Smooth muscle cell (in vitro differentiated cells): Measurements from ENCODE around the gene SECISBP2L. TPM values are rescaled to one million over a fixed set of nuclear protein-coding genes. Genes with fewer than 3 reads are reported as not detected.

ENCODE experiments used
- DNase-seq: peaks from one replicate; lab custom pipeline; 2025; ENCODE audit not compliant: unreplicated experiment; lab: John Stamatoyannopoulos, UW
- H2AFZ ChIP-seq: fragments of 200-600 bp; sonication (generic); 2 replicates; pipeline ENCODE4 v1.6.0; 2016; ENCODE audit warnings: antibody characterized with exemption, low read depth, mild to moderate bottlenecking
- H3F3A ChIP-seq: fragments of 200-600 bp; sonication (generic); 2 replicates; pipeline ENCODE4 v1.6.0; 2017; ENCODE audit warnings: antibody characterized with exemption, low read depth
- H3K27ac ChIP-seq: fragments of 200-600 bp; sonication (generic); 2 replicates; pipeline ENCODE4 v1.5.1; 2016; ENCODE audit warnings: low read depth, mild to moderate bottlenecking
- H3K27me3 ChIP-seq: fragments of 200-600 bp; sonication (generic); 2 replicates; pipeline ENCODE4 v1.6.1; 2016; ENCODE audit warnings: low read depth, mild to moderate bottlenecking
- H3K36me3 ChIP-seq: fragments of 200-600 bp; sonication (generic); 2 replicates; pipeline ENCODE4 v1.5.1; 2016; ENCODE audit warnings: low read depth
- H3K4me1 ChIP-seq: fragments of 200-600 bp; sonication (generic); 2 replicates; pipeline ENCODE4 v1.5.1; 2016; ENCODE audit warnings: low read depth
- H3K4me2 ChIP-seq: fragments of 200-600 bp; sonication (generic); 2 replicates; pipeline ENCODE4 v1.6.0; 2016; ENCODE audit warnings: mild to moderate bottlenecking
- H3K4me3 ChIP-seq: fragments of 200-600 bp; sonication (generic); 2 replicates; pipeline ENCODE4 v1.5.1; 2016; ENCODE audit warnings: mild to moderate bottlenecking
- H3K79me2 ChIP-seq: fragments of 200-600 bp; sonication (generic); 2 replicates; pipeline ENCODE4 v1.6.0; 2016; ENCODE audit warnings: low read depth, mild to moderate bottlenecking
- H3K9ac ChIP-seq: fragments of 200-600 bp; sonication (generic); 2 replicates; pipeline ENCODE4 v1.6.0; 2016; ENCODE audit warnings: low read depth
- H3K9me3 ChIP-seq: fragments of 200-600 bp; sonication (generic); replicated peaks from 2 replicates; pipeline ENCODE4 v1.5.1; 2016; ENCODE audit warnings: low read depth
- H4K20me1 ChIP-seq: fragments of 200-600 bp; sonication (generic); 2 replicates; pipeline ENCODE4 v1.6.0; 2016; ENCODE audit warnings: low read depth
- CTCF ChIP-seq: fragments of 200-600 bp; sonication (generic); IDR thresholded peaks from 2 replicates; pipeline ENCODE4 v1.5.1; 2017; ENCODE audit warnings: borderline replicate concordance, mild to moderate bottlenecking, antibody characterized with exemption; ENCODE audit not compliant: insufficient read depth, poor library complexity, severe bottlenecking
- WGBS: methylation state at CpG from one replicate; pipeline ENCODE4 v1.1.7; 2016; ENCODE audit warnings: low lambda C conversion rate; 5-methylcytosine and 5-hydroxymethylcytosine counted together
- polyA plus RNA-seq: library from polyadenylated mRNA; unstranded; fragments of >200 nt; fragmentation: Nextera tagmentation; extraction: Ambion mirVana; gene quantifications from 2 replicates; pipeline ENCODE4 v1.2.1, GENCODE V29; 2016
- total RNA-seq: library from RNA; depleted of rRNA; stranded (reverse); fragments of >200 nt; gene quantifications from 2 replicates; pipeline ENCODE4 v1.2.3, GENCODE V29; 2014

SECISBP2L gene
- total and polyA plus RNA-seq, 2 experiments from 2014 or later = 13.7 to 24.0 TPM

- H3K27me3 ChIP-seq = no peaks in the 10 kb centered on the region
- whole genome bisulfite sequencing = 89% methylated on average over 4 of the region's 4 CpGs
- DNase-seq = no peak
- TF ChIP-seq CTCF = no peak
- H4K20me1 ChIP-seq = no peaks in the 10 kb centered on the region
- H3K9ac ChIP-seq = no peak overlapping the region
- no peak overlapping the region for H2AFZ ChIP-seq
- H3K36me3 ChIP-seq = no peaks in the 10 kb centered on the region
- no peaks in the 10 kb centered on the region for H3K79me2 ChIP-seq
- no peaks in the 10 kb centered on the region for H3K4me1 ChIP-seq
- H3F3A ChIP-seq = no peaks in the 10 kb centered on the region
- H3K4me3 ChIP-seq = no peak overlapping the region
- H3K4me2 ChIP-seq = no peak overlapping the region
- H3K27ac ChIP-seq = no peak overlapping the region
- no peaks in the 10 kb centered on the region for H3K9me3 ChIP-seq
These were observed 6.4 kb upstream of the SECISBP2L start for GRCh38 chr15:49052662-49053061.

- Histone ChIP-seq H3F3A (peaks cover 3% of the 10 kb centered on the region), H4K20me1 (peaks cover 29% of the 10 kb centered on the region), H3K4me1 (peaks cover 22% of the 10 kb centered on the region), H3K27me3 (no peaks in the 10 kb centered on the region), H3K79me2 (peaks cover 37% of the 10 kb centered on the region), H3K4me3 (no peak overlapping the region), H2AFZ (peak overlapping the region; percentile 96), H3K9ac (no peak overlapping the region), H3K36me3 (no peaks in the 10 kb centered on the region), H3K4me2 (no peak overlapping the region), H3K27ac (no peak overlapping the region), H3K9me3 (no peaks in the 10 kb centered on the region)
- TF ChIP-seq CTCF = no peak
- no peak for DNase-seq
These were observed 1.2 kb upstream of the SECISBP2L start for GRCh38 chr15:49047456-49047855.

- peaks cover 3% of the 10 kb centered on the region for H3F3A ChIP-seq
- peaks cover 45% of the 10 kb centered on the region for H4K20me1 ChIP-seq
- H3K4me1 ChIP-seq = peaks cover 22% of the 10 kb centered on the region
- peak overlapping the region; percentile 96 for H2AFZ ChIP-seq
- no peak for TF ChIP-seq CTCF
- H3K4me2 ChIP-seq = peak overlapping the region; percentile 98
- 1% methylated on average over 17 of the region's 17 CpGs for WGBS
- no peaks in the 10 kb centered on the region for H3K36me3 ChIP-seq
- peak overlapping the region; percentile 48 for H3K27ac ChIP-seq
- peaks cover 54% of the 10 kb centered on the region for H3K79me2 ChIP-seq
- peak overlapping the region; percentile 86 for H3K9ac ChIP-seq
- no peak for DNase-seq
- H3K27me3 ChIP-seq = no peaks in the 10 kb centered on the region
- no peaks in the 10 kb centered on the region for H3K9me3 ChIP-seq
- H3K4me3 ChIP-seq = peak overlapping the region; percentile 89
These were observed 461 bp downstream of the SECISBP2L start for GRCh38 chr15:49045751-49046219.

GRCh38 chr15:49044766-49045606 is 1.3 kb downstream of the SECISBP2L start:
- Histone ChIP-seq H3K27ac (peak overlapping the region; percentile 48), H3K4me3 (peak overlapping the region; percentile 89), H4K20me1 (peaks cover 51% of the 10 kb centered on the region), H3K27me3 (no peaks in the 10 kb centered on the region), H3K79me2 (peaks cover 60% of the 10 kb centered on the region), H3F3A (peaks cover 3% of the 10 kb centered on the region), H3K4me1 (peaks cover 22% of the 10 kb centered on the region), H3K36me3 (no peaks in the 10 kb centered on the region), H2AFZ (peak overlapping the region; percentile 96), H3K4me2 (peak overlapping the region; percentile 98), H3K9me3 (no peaks in the 10 kb centered on the region), H3K9ac (peak overlapping the region; percentile 86)
- no peak for DNase-seq
- TF ChIP-seq CTCF = no peak
- WGBS = 21% methylated on average over 8 of the region's 8 CpGs
